Lower leg skin (tissue), 3 donors: ENCODE results near the gene CHRNA9.

Source experiments
- POLR2A ChIP-seq, 2 donors: fragments of 450-650 bp; IDR thresholded peaks; one replicate each; pipeline ENCODE4 v1.6.1; 2016 to 2017; ENCODE audit warnings: antibody characterized with exemption in 2 of 2, mild to moderate bottlenecking in 1 of 2, moderate library complexity in 1 of 2
- TF ChIP-seq, protein P1 (sequence below), 3 donors: fragments of 450-650 bp; IDR thresholded peaks; one replicate each; pipeline ENCODE4 v1.5.1; 2016; ENCODE audit warnings: antibody characterized with exemption in 3 of 3, mild to moderate bottlenecking in 3 of 3, moderate library complexity in 2 of 3

DNA sequence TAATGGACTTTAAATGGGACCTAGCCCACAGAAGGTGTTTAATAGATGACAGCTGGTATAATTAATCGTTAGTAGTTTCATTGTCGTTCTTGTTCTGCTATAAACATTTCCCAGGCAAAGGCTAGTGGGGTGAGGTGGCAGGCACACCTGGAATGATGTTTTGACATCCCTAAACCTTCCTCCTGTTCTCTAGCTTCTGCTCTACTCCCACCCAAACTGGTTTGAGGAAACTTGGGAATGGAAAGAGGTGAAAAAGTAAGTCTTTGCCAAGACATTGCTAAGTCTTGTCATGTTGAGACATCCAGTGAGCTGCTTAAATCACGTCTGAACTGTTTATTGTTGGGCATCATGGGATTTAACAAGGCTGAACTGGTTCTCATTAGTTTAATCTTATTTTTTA, 37.5 kb downstream of the CHRNA9 start:
- TF ChIP-seq, protein P1, sequence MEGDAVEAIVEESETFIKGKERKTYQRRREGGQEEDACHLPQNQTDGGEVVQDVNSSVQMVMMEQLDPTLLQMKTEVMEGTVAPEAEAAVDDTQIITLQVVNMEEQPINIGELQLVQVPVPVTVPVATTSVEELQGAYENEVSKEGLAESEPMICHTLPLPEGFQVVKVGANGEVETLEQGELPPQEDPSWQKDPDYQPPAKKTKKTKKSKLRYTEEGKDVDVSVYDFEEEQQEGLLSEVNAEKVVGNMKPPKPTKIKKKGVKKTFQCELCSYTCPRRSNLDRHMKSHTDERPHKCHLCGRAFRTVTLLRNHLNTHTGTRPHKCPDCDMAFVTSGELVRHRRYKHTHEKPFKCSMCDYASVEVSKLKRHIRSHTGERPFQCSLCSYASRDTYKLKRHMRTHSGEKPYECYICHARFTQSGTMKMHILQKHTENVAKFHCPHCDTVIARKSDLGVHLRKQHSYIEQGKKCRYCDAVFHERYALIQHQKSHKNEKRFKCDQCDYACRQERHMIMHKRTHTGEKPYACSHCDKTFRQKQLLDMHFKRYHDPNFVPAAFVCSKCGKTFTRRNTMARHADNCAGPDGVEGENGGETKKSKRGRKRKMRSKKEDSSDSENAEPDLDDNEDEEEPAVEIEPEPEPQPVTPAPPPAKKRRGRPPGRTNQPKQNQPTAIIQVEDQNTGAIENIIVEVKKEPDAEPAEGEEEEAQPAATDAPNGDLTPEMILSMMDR (IDR thresholded peaks at IDR 0.05), result no peak
- no peak for TF ChIP-seq POLR2A (IDR thresholded peaks at IDR 0.05)
